ENCODE results near the gene PPP6R3. TPM values are rescaled to one million over a fixed set of nuclear protein-coding genes. Genes with fewer than 3 reads are reported as not detected.
A peak's percentile ranks its signal among the peaks of the same experiment; 100 is the strongest.
"Not testable (repeated sequence)": the region's sequence is repeated elsewhere in the genome, so short reads cannot be mapped to it uniquely, and the experiment has no call there.

Gene PPP6R3
- total RNA-seq, 1 donor from 2014 or later, result 55.8 TPM

DNA sequence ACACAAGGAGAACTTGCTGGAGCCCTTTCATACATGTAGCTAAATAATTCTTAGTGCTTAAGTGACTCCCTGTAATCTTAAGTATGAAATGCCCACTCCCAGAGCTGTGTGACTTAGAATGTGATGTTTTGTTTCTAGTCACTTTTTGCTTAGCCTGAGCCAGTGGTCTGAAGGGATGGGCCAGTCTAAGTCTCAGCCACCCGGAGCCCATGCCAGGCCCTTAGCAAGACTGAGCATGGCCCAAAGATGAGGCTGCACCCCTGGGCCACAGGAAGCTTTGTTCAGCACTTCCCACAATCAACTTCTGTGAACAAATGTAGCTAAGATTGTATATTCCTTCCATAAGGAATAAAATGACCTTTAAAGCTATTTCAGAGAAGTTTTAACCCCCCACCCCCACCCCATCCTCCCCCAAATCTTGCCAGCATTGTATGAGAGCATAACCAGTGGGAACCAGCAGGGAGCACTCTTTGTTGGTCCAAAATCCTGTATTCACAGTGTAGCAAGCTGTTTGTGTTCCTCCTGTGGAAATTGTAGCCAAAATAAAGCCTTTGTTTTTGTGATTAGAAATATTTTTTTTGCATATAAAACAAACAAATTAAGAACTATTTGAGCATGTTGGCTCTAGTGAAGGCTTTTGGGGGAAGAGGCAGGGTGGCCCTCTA lies 150.0 kb downstream of the PPP6R3 start:
- no peak for DNase-seq (ENCODE audit: low read depth)
- H3K4me3 ChIP-seq (ENCODE audit: low read depth, low read length), result no peak overlapping the region
- TF ChIP-seq CTCF (conservative IDR thresholded peaks at IDR 0.05; ENCODE audit: low read depth, low read length), result peak; percentile 31

DNA sequence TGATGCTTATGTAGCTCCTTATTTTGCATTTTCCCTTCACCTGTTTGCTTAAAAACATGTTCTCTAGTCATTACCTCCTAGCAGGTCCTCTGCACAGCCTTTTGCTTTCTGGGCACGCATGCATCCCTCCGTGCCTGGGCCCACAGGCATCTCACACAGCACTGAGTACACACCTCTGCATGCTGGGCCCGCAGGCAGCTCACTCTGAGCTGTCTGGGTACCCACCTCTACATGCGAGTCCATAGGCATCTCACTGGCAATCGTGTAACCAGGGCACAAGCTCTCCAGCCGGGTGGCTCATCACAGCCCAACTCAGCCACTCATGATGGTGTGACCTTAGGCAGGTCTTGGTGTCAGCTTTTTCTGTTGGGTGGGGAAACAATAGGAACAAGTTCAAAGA lies 155.1 kb downstream of the PPP6R3 start:
- H3K4me3 ChIP-seq (ENCODE audit: low read depth, low read length), result no peak overlapping the region
- TF ChIP-seq CTCF (conservative IDR thresholded peaks at IDR 0.05; ENCODE audit: low read depth, low read length), result no peak
- no peak for DNase-seq (ENCODE audit: low read depth)

DNA sequence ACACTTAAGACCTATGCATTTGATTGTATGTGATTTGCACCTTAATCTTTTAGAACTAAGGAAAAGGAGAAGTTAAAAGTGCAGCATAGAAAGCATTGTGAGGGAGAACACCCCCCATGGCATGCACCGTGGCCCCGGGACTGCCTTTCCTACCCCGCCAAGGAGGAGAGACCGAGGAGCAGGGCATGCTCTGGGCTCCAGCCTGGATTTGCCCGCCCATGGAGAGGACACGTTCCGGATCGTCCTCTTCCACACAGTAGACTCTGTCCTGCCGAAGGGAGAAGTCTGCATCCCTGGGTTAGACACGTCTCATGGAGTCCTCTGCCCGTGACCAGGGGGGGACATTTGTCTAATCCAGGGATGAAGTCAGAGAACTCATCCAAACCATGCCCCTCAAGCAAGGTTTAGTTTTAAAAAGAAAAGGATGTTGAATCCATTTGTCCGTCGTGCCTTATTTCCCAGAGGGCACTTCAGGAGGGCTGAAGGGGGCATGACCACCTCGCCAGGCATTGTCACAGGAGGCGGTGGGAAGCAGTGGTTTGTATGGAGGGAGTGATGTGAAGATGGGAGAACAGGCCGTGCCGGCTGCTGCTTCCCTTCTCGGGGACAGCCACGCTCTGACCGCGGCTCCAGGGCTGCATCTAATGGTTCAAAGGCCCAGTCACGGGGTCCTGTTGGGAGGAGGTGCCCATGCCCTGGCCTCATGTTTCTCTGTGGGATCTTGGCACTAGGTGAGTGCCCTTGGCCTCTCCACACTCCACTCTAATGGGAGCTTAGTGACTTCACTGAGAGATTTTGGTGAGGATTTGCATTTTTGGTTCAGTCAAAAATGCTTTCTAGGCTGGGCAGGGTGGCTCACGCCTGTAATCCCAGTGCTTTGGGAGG lies 157.6 kb downstream of the PPP6R3 start:
- no peak for TF ChIP-seq CTCF (conservative IDR thresholded peaks at IDR 0.05; ENCODE audit: low read depth, low read length)
- no peak for DNase-seq (ENCODE audit: low read depth)
- no peak overlapping the region for H3K4me3 ChIP-seq (ENCODE audit: low read depth, low read length)

DNA sequence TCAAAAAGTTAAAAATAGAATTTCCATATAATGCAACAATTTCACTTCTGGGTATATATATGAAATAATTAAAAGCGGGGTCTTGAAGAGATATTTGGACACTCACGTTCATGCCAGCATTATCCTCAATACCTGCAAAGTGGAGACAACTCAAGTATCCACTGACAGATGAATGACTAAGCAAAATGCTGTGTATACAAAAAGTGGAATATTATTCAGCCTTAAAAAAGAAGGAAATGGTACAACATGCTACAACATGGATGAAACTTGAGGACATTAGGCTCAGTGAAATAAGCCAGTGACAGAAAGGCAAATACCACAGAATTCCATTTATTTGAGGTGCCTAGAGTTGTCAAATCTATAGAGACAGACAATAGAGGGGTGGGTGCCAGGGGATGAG lies 161.3 kb downstream of the PPP6R3 start:
- H3K4me3 ChIP-seq (ENCODE audit: low read depth, low read length), result no peak overlapping the region
- no peak for TF ChIP-seq CTCF (conservative IDR thresholded peaks at IDR 0.05; ENCODE audit: low read depth, low read length)
- no peak for DNase-seq (ENCODE audit: low read depth)

- DNase-seq (ENCODE audit: low read depth); H3K4me3 ChIP-seq (ENCODE audit: low read depth, low read length): not testable (repeated sequence)
Measured at GRCh38 chr11:68623706-68624105, 163.2 kb downstream of the PPP6R3 start.

DNA sequence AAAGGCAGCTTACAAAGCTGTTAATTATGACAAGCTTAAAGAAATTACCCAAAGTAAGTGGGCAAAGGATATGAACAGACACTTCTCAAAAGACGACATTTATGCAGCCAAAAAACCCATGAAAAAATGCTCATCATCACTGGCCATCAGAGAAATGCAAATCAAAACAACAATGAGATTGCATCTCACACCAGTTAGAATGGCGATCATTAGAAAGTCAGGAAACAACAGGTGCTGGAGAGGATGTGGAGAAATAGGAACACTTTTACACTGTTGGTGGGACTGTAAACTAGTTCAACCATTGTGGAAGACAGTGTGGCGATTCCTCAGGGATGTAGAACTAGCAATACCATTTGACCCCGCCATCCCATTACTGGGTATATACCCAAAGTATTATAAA lies 164.5 kb downstream of the PPP6R3 start:
- DNase-seq (ENCODE audit: low read depth); H3K4me3 ChIP-seq (ENCODE audit: low read depth, low read length): not testable (repeated sequence)

GRCh38 chr11:68626236-68626635 lies 165.7 kb downstream of the PPP6R3 start:
- not testable (repeated sequence) for DNase-seq (ENCODE audit: low read depth); H3K4me3 ChIP-seq (ENCODE audit: low read depth, low read length)

DNA sequence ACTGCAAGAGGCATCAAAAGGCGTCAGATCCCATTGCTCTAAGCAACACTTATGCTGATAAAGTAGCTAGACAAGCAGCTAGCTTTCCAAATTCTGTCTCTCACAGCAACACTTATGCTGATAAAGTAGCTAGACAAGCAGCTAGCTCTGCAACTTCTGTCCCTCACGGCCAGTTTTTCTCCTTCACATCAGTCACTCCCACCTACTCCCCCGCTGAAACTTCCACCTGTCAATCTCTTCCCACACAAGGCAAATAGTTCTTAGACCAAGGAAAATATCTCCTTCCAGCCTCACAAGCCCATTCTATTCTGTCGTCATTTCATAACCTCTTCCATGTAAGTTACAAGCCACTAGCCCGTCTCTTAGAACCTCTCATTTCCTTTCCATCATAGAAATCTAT lies 168.3 kb downstream of the PPP6R3 start:
- not testable (repeated sequence) for H3K4me3 ChIP-seq (ENCODE audit: low read depth, low read length); DNase-seq (ENCODE audit: low read depth)

GRCh38 chr11:68632375-68632774 lies 171.8 kb downstream of the PPP6R3 start:
- not testable (repeated sequence) for DNase-seq (ENCODE audit: low read depth); H3K4me3 ChIP-seq (ENCODE audit: low read depth, low read length)
